ENCODE results near the gene EFNB3.

The EFNB3 gene

GRCh38 chr17:7742729-7743128, 37.7 kb downstream of the EFNB3 start:
- no peak overlapping the region for H3K4me3 ChIP-seq (ENCODE audit: low read length)
- no peak for DNase-seq (ENCODE audit: low read depth)
- TF ChIP-seq CTCF (IDR thresholded peaks at IDR 0.05; ENCODE audit: insufficient read depth, low read depth, low read length, missing control alignments) = no peak

GRCh38 chr17:7744416-7744815, 39.4 kb downstream of the EFNB3 start:
- no peak for TF ChIP-seq CTCF (IDR thresholded peaks at IDR 0.05; ENCODE audit: insufficient read depth, low read depth, low read length, missing control alignments)
- DNase-seq (ENCODE audit: low read depth) = no peak
- no peak overlapping the region for H3K4me3 ChIP-seq (ENCODE audit: low read length)

GRCh38 chr17:7745748-7746470, 40.9 kb downstream of the EFNB3 start:
- TF ChIP-seq CTCF (IDR thresholded peaks at IDR 0.05; ENCODE audit: insufficient read depth, low read depth, low read length, missing control alignments) = no peak

GRCh38 chr17:7747635-7748071, 42.7 kb downstream of the EFNB3 start:
- no peak for TF ChIP-seq CTCF (IDR thresholded peaks at IDR 0.05; ENCODE audit: insufficient read depth, low read depth, low read length, missing control alignments)
- no peak for DNase-seq (ENCODE audit: low read depth)
- H3K4me3 ChIP-seq (ENCODE audit: low read length) = no peak overlapping the region

More at GRCh38 chr17:7745748-7746470, 40.9 kb downstream of the EFNB3 start:
- DNase-seq (ENCODE audit: low read depth) = peak; percentile 69
- H3K4me3 ChIP-seq (ENCODE audit: low read length) = no peak overlapping the region

- H3K4me3 ChIP-seq (ENCODE audit: low read length) = no peak overlapping the region
- no peak for TF ChIP-seq CTCF (IDR thresholded peaks at IDR 0.05; ENCODE audit: insufficient read depth, low read depth, low read length, missing control alignments)
- no peak for DNase-seq (ENCODE audit: low read depth)
Measured at GRCh38 chr17:7748076-7748775, 43.2 kb downstream of the EFNB3 start.

GRCh38 chr17:7750321-7750821, 45.4 kb downstream of the EFNB3 start:
- no peak for TF ChIP-seq CTCF (IDR thresholded peaks at IDR 0.05; ENCODE audit: insufficient read depth, low read depth, low read length, missing control alignments)
- DNase-seq (ENCODE audit: low read depth) = peak; percentile 64
- H3K4me3 ChIP-seq (ENCODE audit: low read length) = no peak overlapping the region

All from epithelial cell of esophagus (primary cell).